Stomach smooth muscle (tissue), 2 donors: Measurements from ENCODE around the gene PPP1R17.

Experiments used
- H3K27ac ChIP-seq: one replicate; pipeline ENCODE4 v1.7.0; 2013; ENCODE audit warnings: mild to moderate bottlenecking, low read length, inconsistent platforms
- H3K27me3 ChIP-seq, 2 donors: one replicate each; pipeline ENCODE4 v1.7.0; 2013; ENCODE audit warnings: low read length in 2 of 2; ENCODE audit not compliant: insufficient read depth in 2 of 2, control insufficient read depth in 1 of 2
- H3K36me3 ChIP-seq, 2 donors: one replicate each; pipeline ENCODE4 v1.7.0; 2013; ENCODE audit warnings: low read length in 2 of 2; ENCODE audit not compliant: control insufficient read depth in 2 of 2, insufficient read depth in 2 of 2
- H3K4me1 ChIP-seq: one replicate; pipeline ENCODE4 v1.7.0; 2013; ENCODE audit warnings: low read length; ENCODE audit not compliant: control insufficient read depth, insufficient read depth
- H3K4me3 ChIP-seq, 2 donors: one replicate each; pipeline ENCODE4 v1.7.0; 2013; ENCODE audit warnings: low read length in 2 of 2
- H3K9ac ChIP-seq, 2 donors: one replicate each; pipeline ENCODE4 v1.7.0; 2013; ENCODE audit warnings: low read length in 2 of 2, mild to moderate bottlenecking in 1 of 2
- H3K9me3 ChIP-seq, 2 donors: one replicate each; pipeline ENCODE4 v1.7.0; 2013; ENCODE audit warnings: low read length in 2 of 2; ENCODE audit not compliant: control insufficient read depth in 2 of 2
- donor health status: healthy.
- donor health status: Pancreatic carcinoma.

PPP1R17 gene

GRCh38 chr7:31687024-31687748 lies at the start of gene PPP1R17:
Gene PPP1R17, plus strand, starts transcription at chr7:31687215. Its CDS starts 5,227 bp downstream, at chr7:31692442.
- H3K9me3 ChIP-seq = no peaks in the 10 kb centered on the region
- no peak within 1 kb of the TSS for H3K27ac ChIP-seq
- no peak within 1 kb of the TSS for H3K4me3 ChIP-seq
- no peaks in the 10 kb centered on the region for H3K36me3 ChIP-seq
- no peaks in the 10 kb centered on the region for H3K4me1 ChIP-seq
- H3K9ac ChIP-seq = no peak within 1 kb of the TSS
- H3K27me3 ChIP-seq = no peaks in the 10 kb centered on the region

GRCh38 chr7:31640381-31640780 lies 46.6 kb upstream of the PPP1R17 start:
- no peaks in the 10 kb centered on the region for H3K27me3 ChIP-seq
- no peak overlapping the region for H3K9ac ChIP-seq
- H3K9me3 ChIP-seq = no peaks in the 10 kb centered on the region
- H3K27ac ChIP-seq = no peak overlapping the region
- no peaks in the 10 kb centered on the region for H3K36me3 ChIP-seq
- no peak overlapping the region for H3K4me3 ChIP-seq
- no peaks in the 10 kb centered on the region for H3K4me1 ChIP-seq

- Histone ChIP-seq H3K9me3 (no peaks in the 10 kb centered on the region), H3K27ac (no peak overlapping the region), H3K27me3 (no peaks in the 10 kb centered on the region), H3K9ac (no peak overlapping the region), H3K4me1 (no peaks in the 10 kb centered on the region), H3K4me3 (no peak overlapping the region), H3K36me3 (no peaks in the 10 kb centered on the region)
Observed at GRCh38 chr7:31642681-31643115, 44.3 kb upstream of the PPP1R17 start.

GRCh38 chr7:31646942-31647341 lies 40.1 kb upstream of the PPP1R17 start:
- Histone ChIP-seq H3K36me3 (no peaks in the 10 kb centered on the region), H3K9me3 (no peaks in the 10 kb centered on the region), H3K27me3 (no peaks in the 10 kb centered on the region), H3K4me3 (no peak overlapping the region), H3K27ac (no peak overlapping the region), H3K4me1 (no peaks in the 10 kb centered on the region), H3K9ac (no peak overlapping the region)

- H3K4me1 ChIP-seq = no peaks in the 10 kb centered on the region
- no peaks in the 10 kb centered on the region for H3K27me3 ChIP-seq
- H3K9me3 ChIP-seq = no peaks in the 10 kb centered on the region
- H3K4me3 ChIP-seq = no peak overlapping the region
- H3K36me3 ChIP-seq = no peaks in the 10 kb centered on the region
- H3K9ac ChIP-seq = no peak overlapping the region
- no peak overlapping the region for H3K27ac ChIP-seq
Observed at GRCh38 chr7:31647511-31647910, 39.5 kb upstream of the PPP1R17 start.

- Histone ChIP-seq H3K9ac (no peak overlapping the region), H3K9me3 (no peaks in the 10 kb centered on the region), H3K27ac (no peak overlapping the region), H3K27me3 (no peaks in the 10 kb centered on the region), H3K4me3 (no peak overlapping the region), H3K36me3 (no peaks in the 10 kb centered on the region), H3K4me1 (no peaks in the 10 kb centered on the region)
Observed at GRCh38 chr7:31648288-31648687, 38.7 kb upstream of the PPP1R17 start.

GRCh38 chr7:31648880-31649279 lies 38.1 kb upstream of the PPP1R17 start:
- no peaks in the 10 kb centered on the region for H3K27me3 ChIP-seq
- H3K4me1 ChIP-seq = no peaks in the 10 kb centered on the region
- no peak overlapping the region for H3K9ac ChIP-seq
- no peaks in the 10 kb centered on the region for H3K36me3 ChIP-seq
- no peak overlapping the region for H3K27ac ChIP-seq
- H3K4me3 ChIP-seq = no peak overlapping the region
- no peaks in the 10 kb centered on the region for H3K9me3 ChIP-seq

GRCh38 chr7:31651234-31652062 lies 35.6 kb upstream of the PPP1R17 start:
- Histone ChIP-seq H3K27me3 (no peaks in the 10 kb centered on the region), H3K9me3 (no peaks in the 10 kb centered on the region), H3K27ac (no peak overlapping the region), H3K4me3 (no peak overlapping the region), H3K36me3 (no peaks in the 10 kb centered on the region), H3K4me1 (no peaks in the 10 kb centered on the region), H3K9ac (no peak overlapping the region)

GRCh38 chr7:31652063-31652326 lies 35.0 kb upstream of the PPP1R17 start:
- no peak overlapping the region for H3K27ac ChIP-seq
- no peak overlapping the region for H3K9ac ChIP-seq
- no peaks in the 10 kb centered on the region for H3K36me3 ChIP-seq
- no peaks in the 10 kb centered on the region for H3K27me3 ChIP-seq
- no peak overlapping the region for H3K4me3 ChIP-seq
- H3K9me3 ChIP-seq = no peaks in the 10 kb centered on the region
- H3K4me1 ChIP-seq = no peaks in the 10 kb centered on the region

GRCh38 chr7:31663072-31663471 lies 23.9 kb upstream of the PPP1R17 start:
- Histone ChIP-seq H3K36me3 (no peaks in the 10 kb centered on the region), H3K4me3 (no peak overlapping the region), H3K9me3 (no peaks in the 10 kb centered on the region), H3K27ac (no peak overlapping the region), H3K27me3 (no peaks in the 10 kb centered on the region), H3K9ac (no peak overlapping the region), H3K4me1 (no peaks in the 10 kb centered on the region)

- Histone ChIP-seq H3K27ac (no peak overlapping the region), H3K4me1 (no peaks in the 10 kb centered on the region), H3K9me3 (no peaks in the 10 kb centered on the region), H3K27me3 (no peaks in the 10 kb centered on the region), H3K4me3 (no peak overlapping the region), H3K9ac (no peak overlapping the region), H3K36me3 (no peaks in the 10 kb centered on the region)
Observed at GRCh38 chr7:31664890-31665289, 22.1 kb upstream of the PPP1R17 start.
